Kasumi-1 (cell line): Measurements from ENCODE around the gene RAB20.
"Not testable (repeated sequence)": the region's sequence is repeated elsewhere in the genome, so short reads cannot be mapped to it uniquely, and the experiment has no call there.

Experiments
- DNase-seq, 2 experiments: peaks; one replicate each; lab custom pipeline; 2025; lab: John Stamatoyannopoulos, UW

The RAB20 gene

DNA sequence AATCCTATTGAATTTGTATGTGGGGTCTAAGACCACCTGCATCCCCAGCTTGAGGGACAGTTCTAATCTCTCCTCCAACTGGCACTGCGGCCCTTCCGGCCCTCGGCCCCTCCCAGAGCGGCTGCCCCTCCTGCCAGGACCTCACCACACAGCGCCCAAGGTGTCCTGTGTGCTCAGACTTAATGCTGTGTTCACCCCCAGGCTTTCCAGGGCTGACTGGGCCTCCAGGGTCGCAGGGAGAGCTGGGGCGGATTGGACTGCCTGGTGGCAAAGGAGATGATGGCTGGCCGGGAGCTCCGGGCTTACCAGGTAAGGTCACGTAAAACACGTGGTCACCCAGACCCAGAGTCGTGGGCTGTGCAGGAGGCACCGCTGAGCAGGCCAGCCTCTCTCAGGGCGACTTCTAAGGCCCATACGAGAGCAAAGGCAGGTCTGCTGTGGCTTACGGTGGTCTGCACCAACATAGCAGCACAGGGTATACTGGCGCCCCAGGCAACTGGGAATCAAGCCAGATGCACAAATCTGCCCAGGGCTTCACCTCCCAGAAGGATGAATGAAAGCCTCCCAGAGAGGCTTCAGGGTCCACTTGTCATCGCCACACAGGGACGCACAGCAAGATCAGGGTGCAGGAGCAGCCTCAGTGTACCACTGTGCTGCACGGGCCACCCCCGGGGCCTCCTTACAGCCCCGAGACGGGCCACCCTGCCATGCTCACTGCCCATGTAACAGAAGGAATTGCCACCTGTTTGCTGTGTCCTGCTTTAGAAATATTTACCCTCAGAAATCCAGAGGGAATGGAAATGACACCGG lies 69.4 kb downstream of the RAB20 start:
- DNase-seq = no peak

- no peak for DNase-seq
These were observed 71.3 kb downstream of the RAB20 start for GRCh38 chr13:110490009-110490770.

DNA sequence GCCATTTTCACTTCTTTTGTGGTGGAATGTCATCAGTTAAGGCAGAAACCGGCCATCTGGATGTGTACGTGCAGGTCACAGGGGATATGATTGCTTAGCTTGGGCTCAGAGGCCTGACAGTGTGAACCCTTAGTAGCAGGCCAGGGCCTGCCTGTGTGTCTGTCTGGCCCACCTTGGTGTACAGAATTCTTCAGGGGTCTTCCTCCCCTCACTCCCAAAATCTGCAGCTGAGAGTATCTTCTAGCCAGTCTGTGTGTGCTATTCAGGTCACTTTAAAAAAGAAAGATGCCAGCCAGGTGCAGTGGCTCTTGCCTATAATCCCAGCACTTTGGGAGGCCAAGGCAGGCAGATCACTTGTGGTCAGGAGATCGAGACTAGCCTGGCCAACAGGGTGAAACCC lies 74.6 kb downstream of the RAB20 start:
- not testable (repeated sequence) for DNase-seq

- DNase-seq = no peak
These were observed 75.3 kb downstream of the RAB20 start for GRCh38 chr13:110486061-110486715.

DNA sequence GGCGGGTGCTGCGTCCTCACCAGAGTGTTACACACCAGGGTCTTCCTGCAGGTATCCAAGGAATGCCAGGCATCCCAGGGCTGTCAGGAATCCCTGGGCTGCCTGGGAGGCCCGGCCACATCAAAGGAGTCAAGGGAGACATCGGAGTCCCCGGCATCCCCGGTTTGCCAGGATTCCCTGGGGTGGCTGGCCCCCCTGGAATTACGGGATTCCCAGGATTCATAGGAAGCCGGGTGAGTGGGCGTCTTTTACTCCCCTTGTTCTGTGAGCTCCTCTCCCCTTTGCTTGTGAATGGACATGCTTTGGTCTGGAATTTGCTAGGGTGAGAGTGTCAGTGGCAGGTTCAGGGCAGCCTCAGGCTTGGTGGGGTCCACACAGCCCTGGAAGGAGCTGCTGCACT lies 75.9 kb downstream of the RAB20 start:
- no peak for DNase-seq

GRCh38 chr13:110484290-110485048 lies 77.1 kb downstream of the RAB20 start:
- no peak for DNase-seq

DNA sequence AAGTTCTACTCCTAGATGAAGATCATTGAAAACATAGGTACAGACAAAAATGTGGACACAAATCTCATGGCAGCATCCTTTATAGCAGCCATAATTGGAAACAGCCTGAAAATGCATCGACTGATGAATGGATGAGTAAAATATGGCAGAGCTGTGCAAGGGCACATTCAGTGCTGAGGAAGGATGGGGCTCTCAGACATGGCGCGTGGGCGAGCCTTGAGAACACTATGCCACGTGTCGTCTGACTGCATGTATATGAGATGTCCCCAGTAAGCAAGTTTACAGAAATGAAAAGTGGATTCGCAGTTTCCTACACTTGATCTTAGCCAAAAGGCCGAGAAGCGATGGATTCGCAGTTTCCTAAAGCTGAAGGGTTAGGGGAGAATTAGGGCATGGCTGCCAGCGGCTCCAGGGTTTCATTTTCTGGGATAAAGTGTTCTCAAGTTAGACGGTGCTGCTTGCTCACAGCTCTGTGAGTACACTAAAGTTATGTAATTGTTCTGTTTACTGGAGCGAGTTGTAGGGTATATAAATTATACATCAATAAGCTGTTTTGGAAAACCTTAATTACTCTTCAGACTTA lies 78.0 kb downstream of the RAB20 start:
- no peak for DNase-seq

DNA sequence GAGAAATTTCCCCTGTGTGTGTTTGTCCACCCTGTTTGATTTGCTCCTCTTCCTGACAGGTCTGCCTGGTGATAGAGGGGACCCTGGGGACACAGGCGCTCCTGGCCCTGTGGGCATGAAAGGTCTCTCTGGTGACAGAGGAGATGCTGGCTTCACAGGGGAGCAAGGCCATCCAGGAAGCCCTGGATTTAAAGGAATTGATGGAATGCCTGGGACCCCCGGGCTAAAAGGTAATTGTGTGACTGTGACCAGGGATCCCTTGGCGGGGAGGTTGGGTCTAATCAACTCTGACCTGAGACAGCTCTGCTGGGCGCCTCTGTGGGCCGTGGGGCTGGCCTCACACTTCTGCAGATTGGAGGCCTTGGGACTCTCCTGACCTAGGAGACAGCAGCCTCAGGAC lies 81.4 kb downstream of the RAB20 start:
- DNase-seq = no peak

GRCh38 chr13:110479648-110480047 lies 81.9 kb downstream of the RAB20 start:
- no peak for DNase-seq

- DNase-seq = no peak
These were observed 82.3 kb downstream of the RAB20 start for GRCh38 chr13:110479215-110479545.

DNA sequence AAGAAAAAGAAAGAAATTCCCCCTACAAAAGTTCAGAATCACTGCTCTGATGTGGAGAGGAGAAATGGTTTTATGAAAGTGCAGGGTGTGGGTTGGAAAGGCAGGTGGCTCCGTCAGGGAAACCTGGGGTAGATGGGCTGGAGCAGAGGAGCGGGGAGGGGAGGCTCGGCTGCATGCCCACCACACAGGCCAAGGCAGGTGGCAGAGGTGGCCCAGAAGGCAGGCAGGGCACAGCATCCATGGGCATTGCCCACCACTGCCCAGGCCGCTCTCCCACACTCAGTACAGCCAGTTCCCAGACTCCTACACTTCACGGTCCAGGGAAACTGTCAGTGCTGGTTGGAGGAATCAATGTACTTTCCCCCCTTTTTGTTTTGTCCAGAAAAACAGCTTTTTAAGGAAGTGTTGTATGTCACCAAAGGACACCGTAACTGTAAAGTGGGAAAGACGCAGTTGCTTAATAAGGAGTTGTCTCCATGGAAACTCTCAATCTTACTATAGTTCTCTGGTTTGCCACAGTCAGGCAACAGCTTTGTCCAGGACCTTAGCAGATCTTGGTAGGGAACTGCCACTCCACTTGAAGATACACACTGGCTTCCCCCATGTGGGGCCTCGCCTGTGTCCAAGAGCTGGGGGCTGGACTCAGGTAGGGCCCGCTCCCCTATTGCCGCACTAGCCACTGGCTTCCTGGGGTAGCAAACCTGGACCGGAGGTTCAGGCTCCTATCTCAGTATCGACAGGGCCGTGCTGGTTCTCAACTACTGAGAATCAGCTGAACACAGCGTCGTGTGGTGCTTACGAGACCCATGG lies 82.9 kb downstream of the RAB20 start:
- no peak for DNase-seq

- no peak for DNase-seq
These were observed 83.7 kb downstream of the RAB20 start for GRCh38 chr13:110477706-110478245.

DNA sequence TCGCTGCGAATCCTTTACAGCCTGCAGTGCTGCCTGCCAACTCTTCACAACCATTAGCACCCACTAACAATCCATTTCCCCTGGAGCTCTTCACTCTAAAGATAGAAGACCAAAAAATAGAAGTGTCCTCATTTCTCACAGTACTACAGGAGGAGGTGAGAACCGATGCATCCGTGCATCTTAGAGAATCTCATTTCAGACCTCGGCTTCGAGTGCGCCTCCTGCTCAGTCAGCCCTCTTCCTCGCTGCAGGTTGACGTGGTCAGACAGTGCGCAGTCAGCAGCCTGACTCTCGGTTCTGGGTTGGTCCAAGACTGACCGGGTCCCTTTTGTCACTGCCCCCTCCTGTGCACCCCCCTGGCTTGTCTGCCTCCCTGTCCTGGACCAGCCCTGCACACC lies 85.3 kb downstream of the RAB20 start:
- DNase-seq = no peak

DNA sequence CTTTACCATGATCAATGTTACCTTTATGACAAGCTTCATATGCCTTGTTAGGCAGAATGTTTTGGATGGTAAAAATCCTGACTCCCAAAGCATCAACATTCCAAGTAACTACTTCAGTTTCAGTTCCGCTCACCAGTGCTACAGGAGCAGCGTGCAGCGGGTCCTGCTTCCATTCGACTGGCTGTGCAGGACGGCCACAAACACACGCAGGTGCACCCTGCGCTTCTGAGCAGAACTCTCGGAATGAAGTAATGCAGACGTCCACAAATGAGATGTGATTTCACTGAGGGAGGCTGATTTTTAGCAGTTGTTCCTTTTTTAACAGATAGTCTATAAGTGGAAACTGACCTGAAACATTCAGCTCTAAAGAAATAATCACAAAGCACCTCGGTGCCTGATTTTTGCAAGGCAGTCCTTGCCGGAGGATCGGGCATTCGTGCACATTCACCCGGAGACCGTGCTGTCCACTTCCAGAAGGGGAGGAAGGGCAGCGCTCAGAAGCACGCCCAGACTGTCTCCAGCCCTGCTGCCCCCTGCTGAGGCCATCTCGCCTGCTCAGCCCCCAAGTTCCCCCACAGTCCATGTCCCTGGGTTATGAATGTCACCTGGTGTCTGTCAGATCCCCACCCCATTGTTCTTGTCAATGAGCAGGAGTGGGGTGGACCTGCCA lies 85.8 kb downstream of the RAB20 start:
- no peak for DNase-seq

DNA sequence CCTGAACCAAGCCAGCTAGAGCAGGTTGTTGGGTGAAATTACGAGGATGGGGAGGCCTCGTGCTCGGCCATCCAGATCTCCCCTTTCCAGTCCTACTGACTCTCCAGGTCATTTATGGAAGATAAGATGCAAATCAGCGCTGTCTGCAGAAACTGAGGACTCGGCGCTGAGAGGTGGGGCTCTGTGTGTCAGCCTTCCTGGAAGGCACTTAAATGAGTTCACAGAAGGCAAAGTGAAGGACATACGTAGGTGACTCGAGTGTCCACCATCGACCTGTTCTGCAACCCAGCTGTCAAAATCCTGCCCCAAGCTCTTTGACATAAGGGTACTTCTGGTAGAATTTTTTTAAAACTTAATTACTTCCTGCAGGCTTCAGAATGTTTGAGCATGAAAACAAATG lies 86.4 kb downstream of the RAB20 start:
- no peak for DNase-seq

- no peak for DNase-seq
These were observed 86.8 kb downstream of the RAB20 start for GRCh38 chr13:110474713-110475112.
